Activated CD4-positive, alpha-beta T cell treated with anti-CD3 and anti-CD28 coated beads, Interleukin-2, amount 50 U/mL, for 4 hours (primary cell): ENCODE data around the gene EFCAB7.

Source experiments
- DNase-seq, 2 experiments: peaks; one replicate each; pipeline ENCODE4 v3.0.0-alpha.2; 2020

The EFCAB7 gene

GRCh38 chr1:63522891-63523728, at the start of gene EFCAB7, which contains the start of gene ITGB3BP:
Gene EFCAB7, plus strand, starts transcription at chr1:63523525. Its CDS starts 2,048 bp downstream, at chr1:63525573.
Gene ITGB3BP, minus strand, starts transcription at chr1:63523225. Its CDS starts 92 bp downstream, at chr1:63523133.
- DNase-seq: peak; percentile 73 to 74

- DNase-seq: no peak
Measured at GRCh38 chr1:63475761-63476160, 47.6 kb upstream of the EFCAB7 start.

DNA sequence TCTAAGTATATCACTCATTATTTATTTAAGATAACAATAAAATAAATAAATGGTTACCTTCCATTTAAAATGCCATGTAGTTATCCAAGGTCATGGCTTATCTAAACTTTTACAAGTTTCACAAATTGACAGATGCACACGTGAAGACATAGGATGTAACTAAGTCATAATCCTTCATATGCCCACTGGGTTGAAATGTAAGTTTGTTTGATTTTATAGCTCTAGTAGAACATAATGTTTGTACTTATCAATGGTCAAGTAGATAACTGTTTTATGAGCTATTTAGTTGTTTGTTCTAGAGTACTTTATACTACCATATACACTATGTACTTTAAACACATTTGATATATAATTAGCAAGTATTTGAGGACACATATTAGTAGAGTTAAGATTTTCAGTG, 43.3 kb upstream of the EFCAB7 start:
- DNase-seq: no peak

GRCh38 chr1:63486629-63487028, 36.7 kb upstream of the EFCAB7 start:
- DNase-seq: no peak

GRCh38 chr1:63487336-63488065, 35.8 kb upstream of the EFCAB7 start:
- DNase-seq: no peak

DNA sequence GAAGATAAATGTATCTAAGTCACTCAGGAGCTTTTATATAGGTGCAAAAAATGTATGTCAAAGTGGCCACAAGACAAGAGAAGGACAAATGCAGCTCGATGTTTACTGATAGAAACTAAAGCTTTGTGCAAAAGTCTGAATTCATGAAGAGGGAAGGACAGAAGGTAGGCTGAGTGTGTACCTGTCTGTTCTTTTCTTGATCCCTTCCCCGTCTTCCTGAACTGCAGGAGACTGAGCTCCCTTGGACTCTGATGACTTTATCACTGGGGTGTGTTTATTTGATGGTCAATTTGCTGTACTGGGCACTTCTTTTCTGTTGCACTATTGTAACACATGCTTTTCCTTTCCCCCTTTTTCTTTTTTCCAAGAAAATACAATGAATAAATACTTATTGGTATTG, 25.7 kb upstream of the EFCAB7 start:
- DNase-seq: no peak

- DNase-seq: no peak
Measured at GRCh38 chr1:63498106-63498505, 25.2 kb upstream of the EFCAB7 start.

DNA sequence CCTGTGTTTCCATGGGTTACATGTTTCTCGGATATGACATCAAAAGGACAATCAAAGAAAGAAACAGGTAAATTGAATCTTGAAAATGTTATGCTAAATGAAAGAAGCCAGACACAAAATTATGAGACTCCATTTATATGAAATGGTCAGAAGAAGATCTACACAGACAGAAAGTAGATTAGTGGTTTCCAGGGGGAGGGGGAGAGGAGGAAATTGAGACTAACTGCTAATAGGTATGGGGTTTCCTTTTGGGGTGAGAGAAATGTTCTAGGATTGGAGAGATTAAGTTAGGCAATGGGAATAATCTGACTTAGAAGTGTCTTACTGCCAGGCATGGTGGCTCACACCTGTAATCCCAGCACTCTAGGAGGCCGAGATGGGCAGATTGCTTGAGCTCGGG, 22.1 kb upstream of the EFCAB7 start:
- no peak for DNase-seq

DNA sequence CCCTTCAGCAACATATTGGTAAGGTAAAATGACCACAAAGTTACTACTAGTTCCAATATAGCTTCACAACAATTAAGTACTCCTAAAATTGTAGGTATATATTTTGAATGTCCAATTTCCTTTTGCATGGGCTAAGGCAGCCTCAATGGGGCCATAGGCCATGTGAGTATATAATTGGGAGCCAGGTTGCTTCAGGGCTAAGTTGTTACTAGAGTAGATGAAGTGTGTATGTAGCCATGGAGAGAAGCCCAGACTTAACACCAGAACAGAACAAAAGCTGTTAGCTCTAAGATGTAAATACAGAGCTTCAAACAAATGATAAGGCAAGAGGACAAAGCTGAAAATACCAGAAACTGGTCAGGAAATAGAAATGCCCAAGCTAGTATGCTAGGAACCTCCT, 16.5 kb upstream of the EFCAB7 start:
- DNase-seq: no peak

GRCh38 chr1:63509718-63510117, 13.6 kb upstream of the EFCAB7 start:
- no peak for DNase-seq

- no peak for DNase-seq
Measured at GRCh38 chr1:63512584-63512983, 10.7 kb upstream of the EFCAB7 start.

GRCh38 chr1:63516629-63517028, 6.7 kb upstream of the EFCAB7 start:
- DNase-seq: no peak

DNA sequence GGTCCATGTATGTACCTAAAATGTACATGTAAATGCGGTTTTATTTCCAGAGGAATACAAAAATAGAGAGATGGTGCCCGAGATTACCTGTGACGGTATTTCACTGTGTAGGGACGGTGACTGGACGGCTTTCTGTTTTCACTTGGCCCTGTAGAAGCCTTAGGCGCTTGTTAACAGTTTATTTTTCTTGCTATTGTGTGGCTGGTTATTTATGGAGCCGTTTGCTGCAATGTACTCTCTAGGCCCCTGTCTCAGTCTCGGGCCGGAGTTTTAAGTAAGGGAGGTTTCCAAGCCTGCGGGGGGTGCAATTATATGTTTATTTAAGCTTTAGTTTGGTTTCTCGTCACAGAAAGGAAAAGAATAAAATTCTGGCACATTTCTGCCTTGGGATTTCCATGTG, 413 bp downstream of the EFCAB7 start:
- no peak for DNase-seq

DNA sequence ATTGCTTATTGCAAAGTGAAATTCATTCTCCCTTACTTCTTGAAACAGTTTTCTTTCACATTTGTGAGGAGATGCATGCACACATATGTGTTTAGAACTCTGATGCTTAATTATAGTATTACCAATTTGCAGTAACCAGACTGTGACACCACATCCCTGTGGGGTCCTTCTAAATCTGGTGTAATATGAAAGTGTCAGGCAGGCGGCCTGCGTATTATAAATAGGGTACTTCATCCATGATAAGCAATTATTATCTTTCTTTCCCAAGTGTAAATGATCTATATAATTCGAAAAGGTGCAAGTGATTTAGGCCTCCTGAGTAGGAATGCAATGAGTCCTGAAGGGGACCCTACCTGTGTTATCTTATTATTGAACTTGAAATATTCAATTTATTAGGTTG, 876 bp downstream of the EFCAB7 start:
- DNase-seq: no peak

DNA sequence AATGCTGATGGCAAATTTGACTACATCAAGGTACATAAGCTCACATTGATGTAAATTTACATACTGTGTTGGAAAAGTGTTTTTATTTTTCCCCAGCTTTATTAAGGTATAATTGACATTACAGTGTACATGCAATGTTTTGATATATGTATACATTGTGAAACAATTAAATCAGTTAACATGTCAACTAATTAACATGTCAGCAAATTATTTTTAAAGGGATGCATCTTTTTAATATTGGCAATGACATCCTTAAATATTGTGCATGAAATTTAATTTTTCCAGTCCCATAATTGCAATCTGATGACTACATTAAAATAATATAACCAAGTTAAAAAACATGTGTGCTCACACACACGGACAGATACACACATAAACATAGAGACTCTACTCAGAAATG, 9.4 kb downstream of the EFCAB7 start:
- no peak for DNase-seq

- DNase-seq: no peak
Measured at GRCh38 chr1:63533931-63534330, 10.6 kb downstream of the EFCAB7 start.

DNA sequence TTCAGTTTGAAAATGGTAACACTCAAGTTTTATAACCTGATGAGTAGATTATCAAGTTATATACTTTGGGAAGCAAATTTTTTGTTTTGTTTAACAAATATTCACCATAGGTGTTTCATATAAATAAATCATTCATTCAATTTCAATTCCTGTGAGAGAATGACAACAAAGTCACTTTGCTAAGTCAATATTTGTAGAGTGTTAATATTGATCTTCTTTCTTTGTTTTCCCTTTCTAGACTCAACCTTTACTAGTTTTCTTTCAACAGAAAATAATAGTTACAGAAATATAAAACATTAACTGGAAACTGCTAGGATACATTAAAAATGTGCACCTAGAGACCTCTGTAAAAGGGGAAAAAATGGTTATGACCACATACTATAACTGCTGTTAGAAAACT, 11.1 kb downstream of the EFCAB7 start:
- DNase-seq: no peak

- DNase-seq: no peak
Measured at GRCh38 chr1:63537006-63537405, 13.7 kb downstream of the EFCAB7 start.

DNA sequence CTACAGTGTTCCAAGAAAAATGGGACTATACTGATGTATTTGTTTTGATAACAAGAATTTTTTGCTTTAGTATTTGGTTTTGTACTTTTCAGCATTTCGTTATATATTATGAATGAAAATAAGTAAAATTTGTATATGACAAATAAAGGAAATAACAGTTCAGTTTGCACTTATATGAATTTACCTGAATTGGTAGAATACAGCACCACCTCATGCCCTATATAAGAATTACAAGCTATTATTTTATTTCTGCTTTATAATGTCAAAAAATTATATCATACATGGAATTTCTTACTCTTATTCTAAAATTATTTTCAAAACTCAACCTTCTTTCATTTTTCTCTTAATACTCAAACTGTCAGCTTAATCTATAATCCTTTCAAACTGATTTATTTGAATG, 14.6 kb downstream of the EFCAB7 start:
- no peak for DNase-seq

DNA sequence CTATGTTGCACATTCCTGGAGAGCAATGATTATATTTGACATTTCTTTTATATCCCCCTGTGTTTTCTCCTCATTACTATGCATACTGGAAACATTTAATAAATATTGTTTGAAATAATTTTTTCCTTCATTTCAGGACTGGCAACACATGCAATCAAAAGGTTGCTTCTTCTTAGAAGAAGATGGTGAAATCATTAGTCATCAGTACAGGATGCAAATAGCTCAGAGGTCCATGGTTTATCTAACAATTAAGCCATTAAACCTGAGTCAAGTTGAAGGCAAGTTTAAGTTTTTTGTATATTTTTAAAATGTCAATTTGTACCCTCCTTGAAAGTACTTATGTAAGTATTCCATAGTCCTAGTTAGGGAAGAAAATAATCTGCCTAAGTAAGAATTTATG, 22.5 kb downstream of the EFCAB7 start:
- DNase-seq: no peak

- DNase-seq: no peak
Measured at GRCh38 chr1:63547621-63548294, 24.4 kb downstream of the EFCAB7 start.

- DNase-seq: no peak
Measured at GRCh38 chr1:63548303-63548702, 25.0 kb downstream of the EFCAB7 start.

- DNase-seq: no peak
Measured at GRCh38 chr1:63548877-63549276, 25.6 kb downstream of the EFCAB7 start.

DNA sequence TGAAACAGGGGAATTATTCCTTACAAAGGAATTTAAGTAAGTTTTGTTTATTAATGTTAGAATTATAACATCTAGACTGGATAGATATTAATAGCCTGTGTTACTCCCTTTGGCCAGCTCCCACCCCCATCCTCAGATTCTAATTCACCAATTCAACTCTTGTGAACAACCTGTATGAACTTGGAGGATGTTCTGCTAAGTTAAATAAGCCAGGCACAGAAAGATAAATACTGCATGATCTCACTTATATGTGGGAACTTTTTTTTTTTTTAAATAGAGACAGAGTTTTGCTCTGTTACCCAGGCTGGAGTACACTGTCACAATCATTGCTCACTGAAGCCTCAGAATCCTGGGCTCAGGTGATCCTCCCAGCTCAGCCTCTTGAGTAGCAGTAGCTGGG, 32.2 kb downstream of the EFCAB7 start:
- DNase-seq: no peak
